GM21447 (cell line): ENCODE measurements around the gene EEFSEC.

Experiments
- ATAC-seq: cut with Tn5 transposase; IDR thresholded peaks from one replicate; pipeline ENCODE4 v1.9.1; 2021; ENCODE audit not compliant: unreplicated experiment

Gene EEFSEC

DNA sequence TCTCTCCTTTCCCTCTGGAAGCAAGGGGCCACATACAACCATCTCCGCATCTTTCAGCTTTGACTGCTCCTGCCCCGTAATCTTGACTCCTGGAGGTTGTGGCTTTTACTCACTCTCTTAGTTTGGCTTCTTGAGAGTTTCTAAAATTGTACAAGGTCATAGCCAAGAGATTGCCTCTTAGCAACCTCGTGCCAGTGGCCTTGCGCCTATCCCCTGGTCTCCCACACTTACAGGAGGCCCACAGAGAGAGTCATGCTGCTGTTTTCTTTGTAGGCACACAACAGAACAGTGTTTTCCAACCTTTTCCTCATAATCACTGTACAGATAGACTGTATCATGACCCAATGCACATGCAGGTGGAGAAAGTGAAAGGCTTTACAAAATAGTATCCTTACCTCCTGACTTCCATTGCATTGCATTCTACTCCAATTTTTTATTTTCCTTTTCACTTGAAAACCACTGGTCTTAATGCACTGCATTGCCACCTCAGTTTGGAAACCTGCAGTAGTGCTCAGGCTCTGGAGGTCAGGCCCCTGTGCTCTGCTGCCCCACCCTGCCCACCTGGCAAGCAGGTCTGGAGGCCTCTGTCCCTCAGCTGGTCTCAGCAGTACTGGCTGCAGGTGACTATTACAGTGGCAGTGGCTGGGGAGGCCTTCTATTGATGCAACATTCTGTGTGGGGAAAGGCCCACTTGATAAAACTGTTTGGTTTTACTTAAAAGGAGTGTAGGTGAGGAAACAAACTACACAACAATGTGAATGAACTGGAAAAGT, 157.2 kb downstream of the EEFSEC start:
- ATAC-seq, result no peak

- no peak for ATAC-seq
Measured at GRCh38 chr3:128311441-128311844, 158.2 kb downstream of the EEFSEC start.

GRCh38 chr3:128312271-128312670, 159.0 kb downstream of the EEFSEC start:
- no peak for ATAC-seq

- no peak for ATAC-seq
Measured at GRCh38 chr3:128313071-128313725, 159.9 kb downstream of the EEFSEC start.

DNA sequence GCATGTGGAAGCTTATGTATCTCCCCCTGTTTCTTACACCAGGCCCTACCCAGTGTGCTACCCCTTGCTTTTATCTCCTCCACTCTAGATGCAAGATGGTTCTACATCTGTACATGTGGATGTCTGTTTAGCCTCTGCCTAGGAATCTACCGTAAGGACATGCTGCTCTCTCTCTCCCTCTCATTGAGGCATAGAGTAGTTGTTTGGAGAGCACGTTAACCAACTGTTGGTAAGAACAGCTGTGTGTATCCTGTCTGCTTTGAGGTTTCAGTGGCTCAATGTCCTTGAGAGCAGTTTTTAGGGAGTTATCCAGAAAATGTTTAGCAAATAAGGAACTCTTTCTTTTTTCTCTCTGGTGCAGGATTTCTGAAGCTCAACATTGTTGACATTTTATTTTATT, 160.7 kb downstream of the EEFSEC start:
- ATAC-seq, result no peak

DNA sequence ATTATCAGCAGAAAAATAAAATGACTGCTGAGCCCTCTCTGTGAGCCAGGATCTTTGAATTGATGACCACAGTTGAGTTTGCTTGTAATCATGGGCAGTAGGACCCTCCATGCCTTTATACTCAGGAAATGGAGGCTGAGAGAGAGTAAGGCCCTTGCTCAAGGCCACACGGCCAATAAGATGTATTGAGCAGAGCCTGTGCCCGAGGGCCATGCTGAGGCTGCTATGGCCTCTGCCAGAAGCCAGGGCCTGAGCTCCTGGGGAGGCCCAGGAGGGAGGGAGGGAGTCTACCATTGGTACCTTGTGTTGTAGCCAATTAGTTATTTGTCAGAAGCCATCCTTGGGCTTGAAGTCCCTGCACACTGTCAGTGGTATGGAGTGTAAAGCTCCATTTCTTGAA, 162.0 kb downstream of the EEFSEC start:
- no peak for ATAC-seq

GRCh38 chr3:128316481-128316891, 163.2 kb downstream of the EEFSEC start:
- ATAC-seq, result no peak

- no peak for ATAC-seq
Measured at GRCh38 chr3:128317101-128317697, 163.9 kb downstream of the EEFSEC start.

- no peak for ATAC-seq
Measured at GRCh38 chr3:128317698-128318231, 164.5 kb downstream of the EEFSEC start.

DNA sequence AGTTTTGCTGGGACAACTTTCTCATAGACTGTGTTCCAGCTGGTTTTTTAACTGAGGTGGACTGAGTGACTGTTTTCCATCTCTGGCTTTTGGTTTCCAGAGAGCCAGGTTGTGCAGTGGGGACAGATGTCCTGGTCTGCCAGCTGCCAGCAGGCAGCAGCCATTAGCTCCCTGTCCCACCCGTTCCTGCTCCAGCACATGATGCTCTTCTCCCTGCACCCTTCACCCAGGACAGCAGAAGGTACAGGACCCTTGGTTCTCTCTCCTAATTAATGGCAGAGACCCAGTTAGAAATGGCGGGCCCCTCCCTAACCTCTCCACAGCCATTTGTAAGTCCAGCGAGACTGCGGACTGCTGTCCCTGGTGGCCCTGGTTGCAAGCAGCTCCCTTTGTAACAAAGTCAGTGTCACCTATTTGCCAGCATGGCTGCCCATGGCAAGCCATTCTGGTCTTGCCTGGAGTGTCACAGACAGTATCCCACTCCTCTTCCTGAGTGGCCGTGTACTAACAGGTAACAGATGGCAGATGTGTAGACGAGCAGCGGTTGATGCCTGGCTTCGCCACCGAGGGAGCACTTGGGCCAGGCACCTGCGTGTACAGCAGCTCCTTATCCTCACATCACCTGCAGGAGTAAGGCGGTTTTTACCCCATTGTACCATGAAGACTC, 165.1 kb downstream of the EEFSEC start:
- ATAC-seq, result no peak

GRCh38 chr3:128319107-128319506, 165.8 kb downstream of the EEFSEC start:
- ATAC-seq, result no peak

DNA sequence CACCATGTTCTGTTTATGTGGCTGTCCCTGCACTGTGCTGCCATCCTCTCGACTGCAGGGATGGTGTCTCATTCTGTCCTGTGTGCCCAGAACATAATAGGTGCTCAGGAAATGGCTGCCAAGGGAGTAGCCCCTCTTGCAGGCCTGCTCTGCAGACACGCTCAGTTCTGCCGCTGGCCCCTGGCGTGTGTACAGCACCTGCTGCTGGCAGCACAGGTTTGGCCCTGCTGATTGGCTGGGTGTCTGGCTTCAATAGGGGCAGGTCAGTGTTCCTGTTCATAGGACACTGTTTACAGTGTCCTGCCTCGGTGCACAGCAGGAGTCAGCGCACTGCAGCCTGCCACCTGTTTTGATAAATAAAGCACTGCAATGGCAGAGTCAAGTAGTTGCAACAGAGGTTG, 166.5 kb downstream of the EEFSEC start:
- no peak for ATAC-seq

- ATAC-seq, result no peak
Measured at GRCh38 chr3:128320551-128321340, 167.5 kb downstream of the EEFSEC start.

- no peak for ATAC-seq
Measured at GRCh38 chr3:128321418-128321817, 168.1 kb downstream of the EEFSEC start.

GRCh38 chr3:128322030-128323022, 169.0 kb downstream of the EEFSEC start:
- no peak for ATAC-seq

- no peak for ATAC-seq
Measured at GRCh38 chr3:128323206-128324081, 170.2 kb downstream of the EEFSEC start.

DNA sequence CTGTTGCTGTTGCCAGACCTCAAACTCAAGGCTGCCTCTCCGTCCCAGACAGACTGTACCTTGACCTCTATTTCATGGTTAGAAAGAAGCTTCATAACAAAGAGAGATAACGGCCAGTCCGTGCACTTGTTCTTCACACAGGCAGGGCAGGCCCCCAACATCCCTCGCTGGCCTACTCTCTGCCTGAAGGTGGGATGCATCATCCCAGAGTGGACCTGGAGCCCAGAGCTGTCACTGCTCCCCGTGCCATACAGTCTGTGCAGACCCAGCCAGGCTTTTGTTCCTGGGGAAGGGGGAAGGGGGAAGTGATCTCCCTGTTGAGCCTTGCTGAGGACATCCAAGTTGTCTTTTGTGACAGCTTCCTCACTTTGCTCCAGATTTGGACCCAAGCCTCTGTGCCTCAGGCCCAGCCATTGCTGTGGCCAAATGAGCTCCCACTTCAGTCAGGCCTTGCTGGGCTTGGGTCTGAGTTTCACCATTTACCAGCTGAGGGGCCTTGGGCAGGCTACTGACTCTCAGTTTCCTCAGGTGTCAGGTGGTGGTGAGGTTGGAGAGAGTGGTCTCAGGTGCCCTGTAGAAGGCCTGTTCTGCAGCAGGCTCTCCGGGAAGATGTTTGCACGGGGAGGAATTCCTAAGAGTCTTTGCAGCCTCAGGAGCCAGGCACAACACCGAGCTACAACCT, 171.8 kb downstream of the EEFSEC start:
- ATAC-seq, result no peak
